Loucy (cell line): ENCODE results near the gene SEMA5B.

Source experiments
- H2AFZ ChIP-seq: fragments of 200-600 bp; sonication (generic); 2 replicates; pipeline ENCODE4 v1.6.0; 2016; ENCODE audit warnings: antibody characterized with exemption, mild to moderate bottlenecking, low read length, moderate library complexity
- H3F3A ChIP-seq: fragments of 200-600 bp; 2 replicates; pipeline ENCODE4 v1.6.0; 2016; ENCODE audit warnings: antibody characterized with exemption, low read depth, mild to moderate bottlenecking
- H3K27me3 ChIP-seq: fragments of 200-600 bp; sonication (generic); 2 replicates; pipeline ENCODE4 v1.6.1; 2014; ENCODE audit warnings: low read length, mild to moderate bottlenecking; ENCODE audit not compliant: insufficient read depth, poor library complexity, severe bottlenecking
- H3K36me3 ChIP-seq: fragments of 200-600 bp; sonication (generic); 2 replicates; pipeline ENCODE4 v1.6.1; 2016; ENCODE audit warnings: low read length; ENCODE audit not compliant: insufficient read depth
- H3K4me1 ChIP-seq: fragments of 200-600 bp; sonication (generic); 2 replicates; pipeline ENCODE4 v1.5.1; 2014; ENCODE audit warnings: low read length, mild to moderate bottlenecking; ENCODE audit not compliant: insufficient read depth, poor library complexity, severe bottlenecking
- H3K4me2 ChIP-seq: fragments of 200-600 bp; sonication (generic); 2 replicates; pipeline ENCODE4 v1.6.0; 2014; ENCODE audit warnings: antibody characterized with exemption, low read length, low read depth, mild to moderate bottlenecking; ENCODE audit not compliant: poor library complexity, severe bottlenecking
- H3K4me3 ChIP-seq: fragments of 200-600 bp; sonication (generic); 2 replicates; pipeline ENCODE4 v1.5.1; 2014; ENCODE audit warnings: low read length, mild to moderate bottlenecking, mixed read lengths; ENCODE audit not compliant: poor library complexity, severe bottlenecking
- H3K79me2 ChIP-seq: fragments of 200-600 bp; sonication (generic); 2 replicates; pipeline ENCODE4 v1.6.1; 2014; ENCODE audit warnings: low read length; ENCODE audit not compliant: insufficient read depth
- H3K9ac ChIP-seq: fragments of 200-600 bp; sonication (generic); 2 replicates; pipeline ENCODE4 v1.6.0; 2014; ENCODE audit warnings: mild to moderate bottlenecking, low read depth, low read length, moderate library complexity; ENCODE audit not compliant: poor library complexity, severe bottlenecking
- H3K9me2 ChIP-seq: fragments of 200-600 bp; sonication (generic); replicated peaks from 2 replicates; pipeline ENCODE4 v1.6.1; 2016; ENCODE audit warnings: low read depth, low read length, mixed read lengths
- H3K9me3 ChIP-seq: fragments of 200-600 bp; sonication (generic); 2 replicates; pipeline ENCODE4 v1.6.1; 2014; ENCODE audit warnings: mild to moderate bottlenecking, antibody characterized with exemption, low read length, low read depth; ENCODE audit not compliant: insufficient read depth
- H4K20me1 ChIP-seq: fragments of 200-600 bp; sonication (generic); 2 replicates; pipeline ENCODE4 v1.6.0; 2014; ENCODE audit warnings: antibody characterized with exemption, low read length, mild to moderate bottlenecking; ENCODE audit not compliant: insufficient read depth, poor library complexity, severe bottlenecking
- EZH2phosphoT487 ChIP-seq: fragments of 200-600 bp; IDR thresholded peaks from 2 replicates; pipeline ENCODE4 v1.6.1; 2018; ENCODE audit warnings: antibody characterized with exemption, mild to moderate bottlenecking, moderate library complexity, borderline replicate concordance
- TF ChIP-seq, protein P1 (sequence below): fragments of 200-600 bp; sonication (generic); conservative IDR thresholded peaks from 2 replicates; pipeline ENCODE4 v1.5.1; 2014; ENCODE audit warnings: mild to moderate bottlenecking, antibody characterized with exemption, low read length

SEMA5B gene

DNA sequence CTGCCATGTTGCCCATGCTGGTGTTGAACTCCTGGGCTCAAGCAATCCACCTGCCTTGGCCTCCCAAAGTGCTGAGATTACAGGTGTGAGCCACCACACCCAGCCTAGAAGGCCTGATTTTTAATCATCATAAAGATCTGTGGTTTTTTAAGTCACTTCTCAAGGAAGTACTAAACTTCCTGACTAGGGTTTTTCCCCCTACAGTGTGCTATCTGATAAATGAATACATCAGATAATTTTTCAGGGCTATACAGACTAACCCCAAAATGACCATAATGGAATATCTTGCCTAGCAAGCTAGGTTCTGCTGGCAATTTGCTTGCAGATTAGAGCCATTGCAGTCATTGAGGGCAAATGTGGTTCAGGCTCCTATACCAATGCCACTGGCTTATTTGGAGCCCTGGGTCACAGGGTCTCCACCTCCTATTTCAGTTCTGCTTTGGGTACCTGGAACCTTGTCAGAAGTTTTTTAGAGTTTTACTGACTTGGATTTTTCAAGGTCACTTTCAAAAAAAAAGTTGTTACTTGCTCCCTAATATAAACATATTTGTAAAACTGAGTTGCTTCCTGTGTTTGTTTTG is 151.9 kb downstream of the SEMA5B start:
- H4K20me1 ChIP-seq = no peaks in the 10 kb centered on the region
- no peaks in the 10 kb centered on the region for H3K27me3 ChIP-seq
- H3K4me3 ChIP-seq = no peak overlapping the region
- no peak overlapping the region for H3K9ac ChIP-seq
- no peak overlapping the region for H3K4me2 ChIP-seq
- 0 out of 2 replicates have a peak, but pooled peaks have one; percentile 33 for TF ChIP-seq EZH2phosphoT487
- TF ChIP-seq, protein P1, sequence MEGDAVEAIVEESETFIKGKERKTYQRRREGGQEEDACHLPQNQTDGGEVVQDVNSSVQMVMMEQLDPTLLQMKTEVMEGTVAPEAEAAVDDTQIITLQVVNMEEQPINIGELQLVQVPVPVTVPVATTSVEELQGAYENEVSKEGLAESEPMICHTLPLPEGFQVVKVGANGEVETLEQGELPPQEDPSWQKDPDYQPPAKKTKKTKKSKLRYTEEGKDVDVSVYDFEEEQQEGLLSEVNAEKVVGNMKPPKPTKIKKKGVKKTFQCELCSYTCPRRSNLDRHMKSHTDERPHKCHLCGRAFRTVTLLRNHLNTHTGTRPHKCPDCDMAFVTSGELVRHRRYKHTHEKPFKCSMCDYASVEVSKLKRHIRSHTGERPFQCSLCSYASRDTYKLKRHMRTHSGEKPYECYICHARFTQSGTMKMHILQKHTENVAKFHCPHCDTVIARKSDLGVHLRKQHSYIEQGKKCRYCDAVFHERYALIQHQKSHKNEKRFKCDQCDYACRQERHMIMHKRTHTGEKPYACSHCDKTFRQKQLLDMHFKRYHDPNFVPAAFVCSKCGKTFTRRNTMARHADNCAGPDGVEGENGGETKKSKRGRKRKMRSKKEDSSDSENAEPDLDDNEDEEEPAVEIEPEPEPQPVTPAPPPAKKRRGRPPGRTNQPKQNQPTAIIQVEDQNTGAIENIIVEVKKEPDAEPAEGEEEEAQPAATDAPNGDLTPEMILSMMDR = no peak
- H3K4me1 ChIP-seq = peaks cover 8% of the 10 kb centered on the region
- no peaks in the 10 kb centered on the region; the same call in 1 of the 2 replicates for H3F3A ChIP-seq
- H2AFZ ChIP-seq = no peak overlapping the region
- no peaks in the 10 kb centered on the region for H3K9me2 ChIP-seq
- H3K36me3 ChIP-seq = no peaks in the 10 kb centered on the region; the same call in 1 of the 2 replicates
- H3K79me2 ChIP-seq = no peaks in the 10 kb centered on the region
- H3K9me3 ChIP-seq = no peaks in the 10 kb centered on the region

DNA sequence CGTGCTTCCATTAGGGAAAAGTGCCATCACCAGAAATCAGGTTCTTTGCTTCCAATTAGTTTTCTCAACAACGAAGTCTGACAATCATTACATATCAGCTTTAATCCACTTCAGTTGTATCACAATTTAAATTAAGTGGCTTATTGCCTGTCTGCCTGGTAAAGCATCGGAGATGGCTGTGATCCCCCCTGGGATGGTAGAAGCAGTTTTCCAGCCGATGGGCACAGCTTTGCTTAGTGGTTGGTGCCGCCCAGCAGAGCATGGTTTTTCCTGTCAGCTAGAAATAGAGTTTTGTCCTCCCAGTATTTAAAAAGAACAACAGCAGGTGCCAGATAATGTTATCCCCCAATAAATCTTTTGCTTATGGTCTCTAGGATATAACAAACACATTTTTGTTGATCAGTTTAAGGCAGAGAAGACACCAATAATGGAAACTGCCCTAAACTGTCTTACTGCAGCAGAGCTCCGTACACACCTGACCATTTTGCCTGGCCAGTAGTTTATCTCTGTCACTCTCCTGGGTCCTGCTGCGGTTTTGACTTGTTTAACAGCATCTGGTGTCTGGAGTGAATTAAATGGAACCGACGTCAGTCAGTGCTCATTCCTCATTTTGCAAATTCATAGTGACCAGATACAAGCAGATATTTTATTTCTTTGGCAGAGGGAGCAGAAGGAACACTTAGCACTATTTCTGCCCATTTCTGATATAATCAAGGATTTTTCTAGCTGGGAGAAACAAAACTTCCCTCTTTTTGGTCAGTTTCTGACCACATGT is 153.6 kb downstream of the SEMA5B start:
- Histone ChIP-seq H3K4me3 (no peak overlapping the region), H2AFZ (no peak overlapping the region)

DNA sequence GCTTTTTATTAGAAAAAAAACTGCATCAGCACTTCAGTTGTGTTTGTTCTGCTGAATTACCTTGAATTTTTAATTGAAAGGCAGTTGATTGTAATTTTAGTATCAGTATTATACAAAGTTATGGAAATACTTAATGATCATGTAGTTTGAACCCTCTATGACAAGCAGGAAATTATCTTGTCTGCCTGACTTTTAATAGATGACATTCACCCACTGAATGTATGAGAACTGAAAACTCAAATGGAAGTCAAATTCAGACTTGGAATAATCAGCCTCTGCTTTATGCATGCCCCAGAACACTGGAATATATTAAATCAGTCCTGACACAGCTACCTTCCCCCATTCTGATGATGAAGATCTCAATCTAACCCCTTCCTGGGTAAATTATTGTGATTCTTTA is 159.2 kb downstream of the SEMA5B start:
- Histone ChIP-seq H2AFZ (no peak overlapping the region), H3F3A (no peaks in the 10 kb centered on the region), H3K9me2 (no peaks in the 10 kb centered on the region), H3K79me2 (no peaks in the 10 kb centered on the region), H3K9ac (no peak overlapping the region), H3K36me3 (peaks cover 5% of the 10 kb centered on the region; the same call in 1 of the 2 replicates), H3K4me3 (no peak overlapping the region), H3K9me3 (no peaks in the 10 kb centered on the region), H3K4me1 (no peaks in the 10 kb centered on the region), H4K20me1 (no peaks in the 10 kb centered on the region), H3K4me2 (no peak overlapping the region), H3K27me3 (no peaks in the 10 kb centered on the region)
- TF ChIP-seq, protein P1 = no peak
- TF ChIP-seq EZH2phosphoT487 = no peak

More for the DNA sequence above, 153.6 kb downstream of the SEMA5B start:
- no peak for TF ChIP-seq EZH2phosphoT487
- TF ChIP-seq, protein P1 = no peak
- no peak overlapping the region for H3K4me2 ChIP-seq
- H3K79me2 ChIP-seq = no peaks in the 10 kb centered on the region
- no peaks in the 10 kb centered on the region; the same call in 1 of the 2 replicates for H3F3A ChIP-seq
- H3K9ac ChIP-seq = no peak overlapping the region
- no peaks in the 10 kb centered on the region for H3K9me2 ChIP-seq
- H3K36me3 ChIP-seq = no peaks in the 10 kb centered on the region
- peaks cover 8% of the 10 kb centered on the region for H3K4me1 ChIP-seq
- no peaks in the 10 kb centered on the region for H3K9me3 ChIP-seq
- no peaks in the 10 kb centered on the region for H3K27me3 ChIP-seq
- H4K20me1 ChIP-seq = no peaks in the 10 kb centered on the region
